Measurements from ENCODE around the gene REEP1. TPM values are rescaled to one million over a fixed set of nuclear protein-coding genes. Genes with fewer than 3 reads are reported as not detected.

REEP1 gene
- total RNA-seq, 8 experiments from 2014 or later: 0.31 to 98.1 (median 41.6) TPM

- WGBS, 10 experiments: 60 to 91% (median 74%) methylated on average over 1 to 6 of the region's 14 CpGs; no CpG with 5 or more reads in 5 of the 10 experiments
- H3K4me3 ChIP-seq: no peak overlapping the region
- no peak overlapping the region for H3K27ac ChIP-seq
- H3K4me1 ChIP-seq (replicated peaks in 1 of 2): no peaks in the 10 kb centered on the region
- ATAC-seq (replicated peaks in 6 of 8): no peak
- in situ Hi-C loops (cut with MboI; ENCODE audit: low pct_unique_long_range_greater_than_20kb in 2 of 9, low sequenced_read_pairs in 9 of 9, unreplicated experiment in 9 of 9): loop anchor here in 2 of 9 experiments (25.0 kb wide), 1 partner anchor 122 kb away; no protein-coding TSS in a partner anchor
These were observed 97.2 kb downstream of the REEP1 start for GRCh38 chr2:86240251-86240650.

- in situ Hi-C loops (cut with MboI; ENCODE audit: low pct_unique_long_range_greater_than_20kb in 2 of 9, low sequenced_read_pairs in 9 of 9, unreplicated experiment in 9 of 9): loop anchor here in 2 of 9 experiments (25.0 kb wide), 1 partner anchor 123 kb away; no protein-coding TSS in a partner anchor
- Histone ChIP-seq H3K4me3 (no peak overlapping the region), H3K27ac (no peak overlapping the region), H3K4me1 (replicated peaks in 1 of 2) (no peaks in the 10 kb centered on the region)
- 49 to 100% (median 85%) methylated on average over 1 to 8 of the region's 8 CpGs; no CpG with 5 or more reads in 4 of the 10 experiments for WGBS, 10 experiments
- ATAC-seq (replicated peaks in 6 of 8): no peak
These were observed 97.7 kb downstream of the REEP1 start for GRCh38 chr2:86239745-86240144.

GRCh38 chr2:86239326-86239725, 98.1 kb downstream of the REEP1 start:
- Histone ChIP-seq H3K4me3 (no peak overlapping the region), H3K4me1 (replicated peaks in 1 of 2) (no peaks in the 10 kb centered on the region), H3K27ac (no peak overlapping the region)
- no peak for ATAC-seq (replicated peaks in 6 of 8)
- in situ Hi-C loops (cut with MboI; ENCODE audit: low pct_unique_long_range_greater_than_20kb in 2 of 9, low sequenced_read_pairs in 9 of 9, unreplicated experiment in 9 of 9): loop anchor here in 2 of 9 experiments (25.0 kb wide), 1 partner anchor 123 kb away; no protein-coding TSS in a partner anchor
- WGBS, 10 experiments: 20 to 95% (median 68%) methylated on average over 1 to 4 of the region's 4 CpGs; no CpG with 5 or more reads in 3 of the 10 experiments

GRCh38 chr2:86238354-86238753, 99.1 kb downstream of the REEP1 start:
- in situ Hi-C loops (cut with MboI; ENCODE audit: low pct_unique_long_range_greater_than_20kb in 2 of 9, low sequenced_read_pairs in 9 of 9, unreplicated experiment in 9 of 9): loop anchor here in 2 of 9 experiments (25.0 kb wide), 1 partner anchor 124 kb away; no protein-coding TSS in a partner anchor

GRCh38 chr2:86237172-86237571, 100.3 kb downstream of the REEP1 start:
- 43 to 100% (median 77%) methylated on average over 1 to 5 of the region's 5 CpGs; no CpG with 5 or more reads in 1 of the 10 experiments for WGBS, 10 experiments
- Histone ChIP-seq H3K27ac (no peak overlapping the region), H3K4me1 (replicated peaks in 1 of 2) (peaks cover 4% of the 10 kb centered on the region in 2 donors), H3K4me3 (no peak overlapping the region)
- in situ Hi-C loops (cut with MboI; ENCODE audit: low pct_unique_long_range_greater_than_20kb in 2 of 9, low sequenced_read_pairs in 9 of 9, unreplicated experiment in 9 of 9): loop anchor here in 2 of 9 experiments (25.0 kb wide), 1 partner anchor 125 kb away; no protein-coding TSS in a partner anchor
- ATAC-seq (replicated peaks in 6 of 8): no peak

More at GRCh38 chr2:86238354-86238753, 99.1 kb downstream of the REEP1 start:
- ATAC-seq (replicated peaks in 6 of 8): peak in 2 of 8 experiments; percentile 38 to 54
- no peak overlapping the region for H3K27ac ChIP-seq
- no peak overlapping the region for H3K4me3 ChIP-seq
- H3K4me1 ChIP-seq (replicated peaks in 1 of 2): peaks cover under 1 to 4% of the 10 kb centered on the region in 2 donors
- 58 to 100% (median 95%) methylated on average over 1 to 5 of the region's 5 CpGs; no CpG with 5 or more reads in 3 of the 10 experiments for WGBS, 10 experiments

GRCh38 chr2:86235196-86235980, 102.0 kb downstream of the REEP1 start:
- no peak for ATAC-seq (replicated peaks in 6 of 8)
- in situ Hi-C loops (cut with MboI; ENCODE audit: low pct_unique_long_range_greater_than_20kb in 2 of 9, low sequenced_read_pairs in 9 of 9, unreplicated experiment in 9 of 9): loop anchor here in 2 of 9 experiments (25.0 kb wide), 1 partner anchor 127 kb away; no protein-coding TSS in a partner anchor

GRCh38 chr2:86234563-86235131, 102.8 kb downstream of the REEP1 start:
- Histone ChIP-seq H3K4me3 (no peak overlapping the region), H3K4me1 (replicated peaks in 1 of 2) (peaks cover 4% of the 10 kb centered on the region in 2 donors), H3K27ac (no peak overlapping the region)
- in situ Hi-C loops (cut with MboI; ENCODE audit: low pct_unique_long_range_greater_than_20kb in 2 of 9, low sequenced_read_pairs in 9 of 9, unreplicated experiment in 9 of 9): loop anchor here in 2 of 9 experiments (25.0 kb wide), 1 partner anchor 128 kb away; no protein-coding TSS in a partner anchor
- no peak for ATAC-seq (replicated peaks in 6 of 8)
- WGBS, 10 experiments: 0 to 100% (median 57%) methylated on average over 1 to 3 of the region's 3 CpGs; no CpG with 5 or more reads in 1 of the 10 experiments

More at GRCh38 chr2:86235196-86235980, 102.0 kb downstream of the REEP1 start:
- Histone ChIP-seq H3K4me3 (no peak overlapping the region), H3K4me1 (replicated peaks in 1 of 2) (peaks cover 4% of the 10 kb centered on the region in 2 donors), H3K27ac (no peak overlapping the region)
- WGBS, 10 experiments: 19 to 100% (median 32%) methylated on average over 1 to 12 of the region's 12 CpGs

GRCh38 chr2:86233436-86233835, 104.0 kb downstream of the REEP1 start:
- WGBS, 10 experiments: 0 to 70% (median 43%) methylated on average over 1 to 4 of the region's 4 CpGs
- ATAC-seq (replicated peaks in 6 of 8): no peak
- no peak overlapping the region for H3K27ac ChIP-seq

GRCh38 chr2:86232910-86233309, 104.5 kb downstream of the REEP1 start:
- no peak overlapping the region for H3K4me3 ChIP-seq
- in situ Hi-C loops (cut with MboI; ENCODE audit: low pct_unique_long_range_greater_than_20kb in 2 of 9, low sequenced_read_pairs in 9 of 9, unreplicated experiment in 9 of 9): loop anchor here in 2 of 9 experiments (25.0 kb wide), 1 partner anchor 129 kb away; no protein-coding TSS in a partner anchor
- H3K27ac ChIP-seq: no peak overlapping the region
- peaks cover 4% of the 10 kb centered on the region in 2 donors for H3K4me1 ChIP-seq (replicated peaks in 1 of 2)
- ATAC-seq (replicated peaks in 6 of 8): peak in 3 of 8 experiments; percentile 42 to 81 (median 73)
- 32 to 97% (median 80%) methylated on average over 1 to 6 of the region's 6 CpGs; no CpG with 5 or more reads in 5 of the 10 experiments for WGBS, 10 experiments

More at GRCh38 chr2:86233436-86233835, 104.0 kb downstream of the REEP1 start:
- in situ Hi-C loops (cut with MboI; ENCODE audit: low pct_unique_long_range_greater_than_20kb in 2 of 9, low sequenced_read_pairs in 9 of 9, unreplicated experiment in 9 of 9): loop anchor here in 2 of 9 experiments (25.0 kb wide), 1 partner anchor 129 kb away; no protein-coding TSS in a partner anchor
- Histone ChIP-seq H3K4me3 (no peak overlapping the region), H3K4me1 (replicated peaks in 1 of 2) (peaks cover 4% of the 10 kb centered on the region in 2 donors)

- Histone ChIP-seq H3K27ac (no peak overlapping the region), H3K4me3 (no peak overlapping the region), H3K4me1 (replicated peaks in 1 of 2) (peaks cover 4% of the 10 kb centered on the region in 2 donors)
- in situ Hi-C loops (cut with MboI; ENCODE audit: low pct_unique_long_range_greater_than_20kb in 2 of 9, low sequenced_read_pairs in 9 of 9, unreplicated experiment in 9 of 9): loop anchor here in 2 of 9 experiments (25.0 kb wide), 1 partner anchor 130 kb away; no protein-coding TSS in a partner anchor
- ATAC-seq (replicated peaks in 6 of 8): no peak
- WGBS, 10 experiments: 83 to 90% methylated on average over 2 to 6 of the region's 15 CpGs; no CpG with 5 or more reads in 8 of the 10 experiments
These were observed 105.0 kb downstream of the REEP1 start for GRCh38 chr2:86232373-86232784.

- WGBS, 10 experiments: 83 to 100% (median 86%) methylated on average over 1 to 6 of the region's 13 CpGs; no CpG with 5 or more reads in 5 of the 10 experiments
- no peak for ATAC-seq (replicated peaks in 6 of 8)
- Histone ChIP-seq H3K4me1 (replicated peaks in 1 of 2) (peaks cover 4% of the 10 kb centered on the region in 2 donors), H3K27ac (no peak overlapping the region), H3K4me3 (no peak overlapping the region)
- in situ Hi-C loops (cut with MboI; ENCODE audit: low pct_unique_long_range_greater_than_20kb in 2 of 9, low sequenced_read_pairs in 9 of 9, unreplicated experiment in 9 of 9): loop anchor here in 2 of 9 experiments (25.0 kb wide), 1 partner anchor 130 kb away; no protein-coding TSS in a partner anchor
These were observed 105.6 kb downstream of the REEP1 start for GRCh38 chr2:86231680-86232372.

- ATAC-seq (replicated peaks in 6 of 8): no peak
- Histone ChIP-seq H3K27ac (no peak overlapping the region), H3K4me3 (no peak overlapping the region), H3K4me1 (replicated peaks in 1 of 2) (peaks cover 4% of the 10 kb centered on the region in 2 donors)
- in situ Hi-C loops (cut with MboI; ENCODE audit: low pct_unique_long_range_greater_than_20kb in 2 of 9, low sequenced_read_pairs in 9 of 9, unreplicated experiment in 9 of 9): loop anchor here in 2 of 9 experiments (25.0 kb wide), 1 partner anchor 131 kb away; no protein-coding TSS in a partner anchor
- 33 to 100% (median 100%) methylated on average over 1 to 2 of the region's 5 CpGs; no CpG with 5 or more reads in 5 of the 10 experiments for WGBS, 10 experiments
These were observed 106.5 kb downstream of the REEP1 start for GRCh38 chr2:86230961-86231360.
